H1 (cell line): Measurements from ENCODE around the gene BCAS1. TPM values are rescaled to one million over a fixed set of nuclear protein-coding genes. Genes with fewer than 3 reads are reported as not detected.

Source experiments
- CTCF ChIA-PET: fragments of 300-600 bp; sonication (Branson Sonifier 250); formaldehyde crosslinking; loops from one replicate; lab custom pipeline; 2021; ENCODE audit not compliant: partially characterized antibody; lab: Charles Lee
- POLR2A ChIA-PET: fragments of 300-600 bp; sonication (Branson Sonifier 250); formaldehyde crosslinking; loops from one replicate; lab custom pipeline; 2021; ENCODE audit warnings: inconsistent platforms; ENCODE audit not compliant: partially characterized antibody; lab: Charles Lee
- DNase-seq, 2 experiments: peaks; one replicate each; pipeline versions ENCODE4 v3.0.0 to v3.0.0-alpha.2; 2010 to 2022; ENCODE audit warnings: low spot score in 2 of 2, low read depth in 1 of 2, mixed read lengths in 1 of 2
- FAIRE-seq: peaks from 2 replicates; lab custom pipeline; 2011; peaks lifted over from hg19 to GRCh38; lab: Jason Lieb, UNC
- H2AFZ ChIP-seq: 2 replicates; pipeline ENCODE4 v1.8.1; 2012; ENCODE audit warnings: low read length, inconsistent platforms
- H2AK5ac ChIP-seq: 2 replicates; pipeline ENCODE4 v1.6.1; 2013; ENCODE audit warnings: low read depth, low read length
- H2BK120ac ChIP-seq: replicated peaks from 2 replicates; pipeline ENCODE3; 2013; ENCODE audit warnings: low read depth, low read length, inconsistent platforms
- H2BK12ac ChIP-seq: 2 replicates; pipeline ENCODE4 v1.6.1; 2013; ENCODE audit warnings: low read depth, low read length
- H2BK15ac ChIP-seq: 2 replicates; pipeline ENCODE4 v1.6.1; 2013; ENCODE audit warnings: low read length
- H2BK20ac ChIP-seq: 2 replicates; pipeline ENCODE4 v1.6.1; 2013; ENCODE audit warnings: low read length
- H2BK5ac ChIP-seq: 2 replicates; pipeline ENCODE4 v1.6.1; 2013; ENCODE audit warnings: low read depth, low read length
- H3K14ac ChIP-seq: 2 replicates; pipeline ENCODE4 v1.6.1; 2013; ENCODE audit warnings: inconsistent platforms; ENCODE audit not compliant: insufficient read length
- H3K18ac ChIP-seq: 2 replicates; pipeline ENCODE4 v1.6.1; 2013; ENCODE audit warnings: low read length; ENCODE audit errors: extremely low read depth
- H3K23ac ChIP-seq: 2 replicates; pipeline ENCODE4 v1.6.1; 2013; ENCODE audit warnings: inconsistent platforms; ENCODE audit not compliant: insufficient read length
- H3K23me2 ChIP-seq: 2 replicates; pipeline ENCODE4 v1.6.1; 2013; ENCODE audit warnings: low read depth, low read length
- H3K27ac ChIP-seq: 2 replicates; pipeline ENCODE4 v1.6.1; 2011; ENCODE audit warnings: low read depth, low read length, inconsistent platforms
- H3K27me3 ChIP-seq, 4 experiments: replicated peaks in 1 of 4; 1 replicate in 1 of 4; 2 replicates in 3 of 4; pipeline versions ENCODE4 v1.6.1 to v1.8.1; 2011 to 2013; ENCODE audit warnings: low read length in 3 of 4, mild to moderate bottlenecking in 3 of 4, inconsistent platforms in 2 of 4, mixed read lengths in 2 of 4, moderate library complexity in 1 of 4; ENCODE audit not compliant: control insufficient read depth in 3 of 4, insufficient read depth in 3 of 4; ENCODE audit errors: extremely low read depth in 1 of 4
- H3K36me3 ChIP-seq, 4 experiments: 2 replicates each; pipeline versions ENCODE4 v1.6.1 to v1.8.1; 2011 to 2013; ENCODE audit warnings: mild to moderate bottlenecking in 4 of 4, low read length in 3 of 4, moderate library complexity in 2 of 4, control low read depth in 1 of 4, inconsistent platforms in 1 of 4; ENCODE audit not compliant: insufficient read depth in 4 of 4, control insufficient read depth in 2 of 4
- H3K4ac ChIP-seq: replicated peaks from 2 replicates; pipeline ENCODE3; 2013; ENCODE audit warnings: low read length, low read depth, mixed read lengths, inconsistent platforms; ENCODE audit not compliant: insufficient read length
- H3K4me1 ChIP-seq, 4 experiments: replicated peaks in 1 of 4; 1 replicate in 1 of 4; 2 replicates in 3 of 4; pipeline versions ENCODE4 v1.6.1 to v1.8.1; 2011 to 2013; ENCODE audit warnings: low read length in 3 of 4, inconsistent platforms in 2 of 4, mixed read lengths in 1 of 4; ENCODE audit not compliant: insufficient read depth in 4 of 4, control insufficient read depth in 3 of 4
- H3K4me2 ChIP-seq, 2 experiments: 2 replicates each; pipeline versions ENCODE4 v1.6.1 to v1.8.1; 2011 to 2013; ENCODE audit warnings: low read depth in 2 of 2, low read length in 2 of 2, control low read depth in 1 of 2, inconsistent platforms in 1 of 2, mild to moderate bottlenecking in 1 of 2; ENCODE audit not compliant: insufficient read depth in 1 of 2
- H3K4me3 ChIP-seq, 4 experiments: fragments of 200-600, 300-600 bp in 1 of 4; sonication (generic), shearing (Covaris generic), sonication (Bioruptor Twin) in 1 of 4; 2 replicates each; pipeline versions ENCODE4 v1.5.1 to v1.8.1; 2011 to 2016; ENCODE audit warnings: low read length in 4 of 4, low read depth in 3 of 4, control low read depth in 2 of 4, inconsistent platforms in 2 of 4, mild to moderate bottlenecking in 2 of 4, mixed read lengths in 1 of 4, moderate library complexity in 1 of 4; ENCODE audit not compliant: insufficient read depth in 2 of 4; ENCODE audit errors: extremely low read depth in 1 of 4
- H3K56ac ChIP-seq: replicated peaks from 2 replicates; pipeline ENCODE3; 2013; ENCODE audit warnings: low read depth, mild to moderate bottlenecking, mixed read lengths, low read length, inconsistent platforms; ENCODE audit not compliant: insufficient read length
- H3K79me1 ChIP-seq: 2 replicates; pipeline ENCODE4 v1.6.1; 2013; ENCODE audit warnings: low read depth, low read length, control low read depth
- H3K79me2 ChIP-seq, 2 experiments: 2 replicates each; pipeline versions ENCODE4 v1.6.1 to v1.8.1; 2012 to 2013; ENCODE audit warnings: low read length in 2 of 2, mild to moderate bottlenecking in 2 of 2, inconsistent platforms in 1 of 2; ENCODE audit not compliant: insufficient read depth in 2 of 2, control insufficient read depth in 1 of 2
- H3K9ac ChIP-seq, 4 experiments: replicated peaks in 1 of 4; 1 replicate in 1 of 4; 2 replicates in 3 of 4; pipeline versions ENCODE4 v1.6.1 to v1.8.1; 2011 to 2013; ENCODE audit warnings: low read depth in 3 of 4, low read length in 3 of 4, control low read depth in 2 of 4, mild to moderate bottlenecking in 2 of 4, moderate library complexity in 2 of 4, inconsistent platforms in 1 of 4; ENCODE audit errors: extremely low read depth in 1 of 4
- H3K9me3 ChIP-seq, 2 experiments: 2 replicates each; pipeline versions ENCODE4 v1.6.1 to v1.8.1; 2012 to 2013; ENCODE audit warnings: mild to moderate bottlenecking in 2 of 2, moderate library complexity in 2 of 2, control low read depth in 1 of 2, inconsistent platforms in 1 of 2, low read depth in 1 of 2, low read length in 1 of 2, mixed read lengths in 1 of 2; ENCODE audit not compliant: insufficient read depth in 2 of 2
- H4K20me1 ChIP-seq, 2 experiments: replicated peaks in 1 of 2; 2 replicates each; pipeline versions ENCODE3 to v1.8.1; 2011 to 2013; ENCODE audit warnings: inconsistent platforms in 2 of 2, low read length in 2 of 2, mild to moderate bottlenecking in 1 of 2; ENCODE audit not compliant: insufficient read depth in 2 of 2, control insufficient read depth in 1 of 2
- H4K5ac ChIP-seq: 2 replicates; pipeline ENCODE4 v1.6.1; 2013; ENCODE audit warnings: low read length, low read depth, mixed read lengths, inconsistent platforms; ENCODE audit not compliant: insufficient read length
- H4K8ac ChIP-seq: 2 replicates; pipeline ENCODE4 v1.8.0; 2013; ENCODE audit warnings: mild to moderate bottlenecking, moderate library complexity, low read length, inconsistent platforms; ENCODE audit not compliant: insufficient read depth; ENCODE audit errors: extremely low read depth
- H4K91ac ChIP-seq: replicated peaks from 2 replicates; pipeline ENCODE3; 2013; ENCODE audit warnings: low read length, mixed read lengths, inconsistent platforms; ENCODE audit not compliant: insufficient read length
- BACH1 ChIP-seq: IDR thresholded peaks from 2 replicates; pipeline ENCODE4 v1.6.1; 2012; ENCODE audit warnings: low read length, improper control_type of control experiment
- POLR2AphosphoS5 ChIP-seq: IDR thresholded peaks from 2 replicates; pipeline ENCODE4 v1.6.1; 2011; ENCODE audit warnings: low read depth, low read length
- SUZ12 ChIP-seq: fragments of 200-600 bp; sonication (generic); IDR thresholded peaks from 2 replicates; pipeline ENCODE4 v1.6.1; 2012; ENCODE audit warnings: mild to moderate bottlenecking, inconsistent platforms, low read length, moderate library complexity, mixed read lengths
- TCF12 ChIP-seq: IDR thresholded peaks from 2 replicates; pipeline ENCODE4 v1.6.1; 2011; ENCODE audit warnings: low read depth, mild to moderate bottlenecking, low read length
- WGBS, 2 experiments: shearing (Covaris generic) in 1 of 2; methylation state at CpG; one replicate each; pipeline versions ENCODE4 v1.1.6 to v1.1.7; 2013 to 2015; ENCODE audit warnings: low lambda C conversion rate in 2 of 2, mixed read lengths in 2 of 2, inconsistent platforms in 1 of 2, low coverage in 1 of 2, missing lambda C conversion rate in 1 of 2; ENCODE audit not compliant: insufficient replicate concordance in 2 of 2, insufficient coverage in 1 of 2, insufficient read length in 1 of 2; ENCODE audit errors: extremely low coverage in 1 of 2, missing lambda C conversion rate in 1 of 2; 5-methylcytosine and 5-hydroxymethylcytosine counted together
- polyA plus RNA-seq, 7 experiments: library from polyadenylated mRNA; depleted of rRNA in 3 of 7; stranded (reverse) in 5 of 7; unstranded in 2 of 7; fragments of >200 nt in 5 of 7; fragments of 200-250 nt in 2 of 7; gene quantifications; 1 replicate in 5 of 7; 2 replicates in 1 of 7; 4 replicates in 1 of 7; pipeline versions ENCODE4 v1.2.1 to v1.2.3, GENCODE V29; 2011 to 2013; ENCODE audit warnings: missing spikeins in 2 of 7, mixed read lengths in 2 of 7
- total RNA-seq: library from RNA; stranded (reverse); fragmentation: NEBNext Ultra II Directional; extraction: Animal tissue kit (Norgen Biotek cat#: 25700); gene quantifications from 2 replicates; pipeline ENCODE4 v1.2.1, GENCODE V29; 2021

Gene BCAS1
- total and polyA plus RNA-seq, 2 of the 8 experiments (the other 6 are each of a cell fraction or from before 2014, with no cell fraction given), result 0.06 to 0.19 TPM

GRCh38 chr20:54105653-54106052 lies 35.3 kb upstream of the BCAS1 start:
- H3K23me2 ChIP-seq, result no peaks in the 10 kb centered on the region; the same call in 1 of the 2 replicates
- no peaks in the 10 kb centered on the region for H3K79me1 ChIP-seq
- ChIA-PET CTCF (interaction anchor here (0.8 to 19.2 kb wide), 13 partner anchors 12 to 540 kb away, joined by 3 to 591 read pairs (median 8); partner anchors contain the start of genes CYP24A1 and PFDN4), POLR2A (no interaction called here)
- no peak overlapping the region for H3K4me3 ChIP-seq
- H3K4me2 ChIP-seq, result no peak overlapping the region
- no peak overlapping the region for H2BK12ac ChIP-seq
- no peak overlapping the region for H4K5ac ChIP-seq
- no peak overlapping the region for H2BK120ac ChIP-seq
- H2AFZ ChIP-seq, result no peak overlapping the region
- no peaks in the 10 kb centered on the region for H3K4me1 ChIP-seq
- H3K27ac ChIP-seq, result no peak overlapping the region
- no peaks in the 10 kb centered on the region for H3K36me3 ChIP-seq
- FAIRE-seq (no peak), DNase-seq (no peak)
- no peak overlapping the region for H2BK5ac ChIP-seq
- WGBS, 2 experiments, result 89% methylated on average over 4 of the region's 4 CpGs; no CpG with 5 or more reads in 1 of the 2 experiments
- H4K20me1 ChIP-seq, result no peaks in the 10 kb centered on the region
- H4K91ac ChIP-seq, result no peak overlapping the region
- no peak overlapping the region for H2BK15ac ChIP-seq
- no peak overlapping the region for H2AK5ac ChIP-seq
- TF ChIP-seq TCF12 (no peak), BACH1 (no peak), SUZ12 (no peak), POLR2AphosphoS5 (no peak)
- no peak overlapping the region for H3K9ac ChIP-seq
- H4K8ac ChIP-seq, result no peak overlapping the region
- H3K27me3 ChIP-seq, result peaks cover 0 to 1% (median 0%) of the 10 kb centered on the region in 4 experiments; a peak in 1 of 7 replicates
- H3K79me2 ChIP-seq, result no peaks in the 10 kb centered on the region
- H3K9me3 ChIP-seq, result no peaks in the 10 kb centered on the region
- no peak overlapping the region for H3K18ac ChIP-seq
- H3K14ac ChIP-seq, result no peak overlapping the region
- H3K4ac ChIP-seq, result no peak overlapping the region
- H3K56ac ChIP-seq, result no peak overlapping the region
- H2BK20ac ChIP-seq, result no peak overlapping the region
- no peak overlapping the region for H3K23ac ChIP-seq
